ENCODE data around the gene TIMMDC1.

- TF ChIP-seq POLR2AphosphoS5 (IDR thresholded peaks at IDR 0.05; ENCODE audit: low read length) (no peak), ATF3 (IDR thresholded peaks at IDR 0.05; ENCODE audit: borderline replicate concordance, extremely low read depth, low read depth, low read length) (no peak), EZH2 (IDR thresholded peaks at IDR 0.05; ENCODE audit: borderline replicate concordance, control insufficient read depth, low read depth, low read length) (no peak), SMC3 (IDR thresholded peaks at IDR 0.05; ENCODE audit: borderline replicate concordance, low read length) (no peak), SRF (IDR thresholded peaks at IDR 0.05; ENCODE audit: low read depth in 2 of 2, low read length in 2 of 2) (no peak), ZZZ3 (IDR thresholded peaks at IDR 0.05; ENCODE audit: control insufficient read depth, insufficient read length, low read depth) (no peak), MTA3 (IDR thresholded peaks at IDR 0.05; ENCODE audit: borderline replicate concordance, low read length) (no peak), CTCF (IDR thresholded peaks at IDR 0.05 in 2 of 3, conservative IDR thresholded peaks at IDR 0.05 in 1 of 3; ENCODE audit: control insufficient read depth in 2 of 3, extremely low read depth in 1 of 3, insufficient read depth in 1 of 3, low read depth in 3 of 3, low read length in 3 of 3) (no peak), CREM (IDR thresholded peaks at IDR 0.05; ENCODE audit: low read depth) (no peak), IKZF1 (conservative IDR thresholded peaks at IDR 0.05) (no peak), NR2C2 (IDR thresholded peaks at IDR 0.05; ENCODE audit: borderline replicate concordance, control insufficient read depth, insufficient read length, low read depth) (no peak)
Measured at GRCh38 chr3:119497820-119498185, 544 bp upstream of the TIMMDC1 start.

Data from GM12878 (cell line).